ENCODE data around the gene CAND2.

- TF ChIP-seq EZH2phosphoT487 (IDR thresholded peaks at IDR 0.05; ENCODE audit: borderline replicate concordance) = no peak
- TF ChIP-seq, protein P1, sequence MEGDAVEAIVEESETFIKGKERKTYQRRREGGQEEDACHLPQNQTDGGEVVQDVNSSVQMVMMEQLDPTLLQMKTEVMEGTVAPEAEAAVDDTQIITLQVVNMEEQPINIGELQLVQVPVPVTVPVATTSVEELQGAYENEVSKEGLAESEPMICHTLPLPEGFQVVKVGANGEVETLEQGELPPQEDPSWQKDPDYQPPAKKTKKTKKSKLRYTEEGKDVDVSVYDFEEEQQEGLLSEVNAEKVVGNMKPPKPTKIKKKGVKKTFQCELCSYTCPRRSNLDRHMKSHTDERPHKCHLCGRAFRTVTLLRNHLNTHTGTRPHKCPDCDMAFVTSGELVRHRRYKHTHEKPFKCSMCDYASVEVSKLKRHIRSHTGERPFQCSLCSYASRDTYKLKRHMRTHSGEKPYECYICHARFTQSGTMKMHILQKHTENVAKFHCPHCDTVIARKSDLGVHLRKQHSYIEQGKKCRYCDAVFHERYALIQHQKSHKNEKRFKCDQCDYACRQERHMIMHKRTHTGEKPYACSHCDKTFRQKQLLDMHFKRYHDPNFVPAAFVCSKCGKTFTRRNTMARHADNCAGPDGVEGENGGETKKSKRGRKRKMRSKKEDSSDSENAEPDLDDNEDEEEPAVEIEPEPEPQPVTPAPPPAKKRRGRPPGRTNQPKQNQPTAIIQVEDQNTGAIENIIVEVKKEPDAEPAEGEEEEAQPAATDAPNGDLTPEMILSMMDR (conservative IDR thresholded peaks at IDR 0.05; ENCODE audit: low read length) = no peak
Observed at GRCh38 chr3:12774619-12775018, 21.9 kb upstream of the CAND2 start.

Measured in Loucy (cell line).